HG02970 (cell line): ENCODE data around the gene SLX9.

Experiments used
- ATAC-seq: cut with Tn5 transposase; IDR thresholded peaks from one replicate; pipeline ENCODE4 v1.9.1; 2021; ENCODE audit warnings: mild to moderate bottlenecking, moderate library complexity, moderate number of reproducible peaks; ENCODE audit not compliant: unreplicated experiment, low FRiP score

The SLX9 gene

GRCh38 chr21:44913425-44914175, 26.2 kb upstream of the SLX9 start:
- ATAC-seq: no peak

GRCh38 chr21:44914176-44914874, 25.5 kb upstream of the SLX9 start:
- ATAC-seq: no peak

- ATAC-seq: no peak
These were observed 22.9 kb upstream of the SLX9 start for GRCh38 chr21:44916965-44917364.

- no peak for ATAC-seq
These were observed 22.3 kb upstream of the SLX9 start for GRCh38 chr21:44917446-44918106.

GRCh38 chr21:44918107-44918470, 21.7 kb upstream of the SLX9 start:
- ATAC-seq: no peak

- ATAC-seq: no peak
These were observed 21.2 kb upstream of the SLX9 start for GRCh38 chr21:44918581-44919033.

- ATAC-seq: no peak
These were observed 20.5 kb upstream of the SLX9 start for GRCh38 chr21:44919111-44919912.

GRCh38 chr21:44919913-44920693, 19.7 kb upstream of the SLX9 start:
- no peak for ATAC-seq

- no peak for ATAC-seq
These were observed 18.9 kb upstream of the SLX9 start, which contains the start of gene ITGB2 for GRCh38 chr21:44920694-44921604. ITGB2 (minus strand) TSS chr21:44920899; CDS start chr21:44910782, 10,117 bp downstream.

- no peak for ATAC-seq
These were observed 17.9 kb upstream of the SLX9 start for GRCh38 chr21:44921928-44922327.

GRCh38 chr21:44923480-44924084, 16.2 kb upstream of the SLX9 start:
- ATAC-seq: no peak

- no peak for ATAC-seq
These were observed 15.0 kb upstream of the SLX9 start for GRCh38 chr21:44924606-44925377.

- ATAC-seq: no peak
These were observed 14.5 kb upstream of the SLX9 start for GRCh38 chr21:44925378-44925755.

GRCh38 chr21:44926331-44927101, 13.3 kb upstream of the SLX9 start:
- no peak for ATAC-seq

- no peak for ATAC-seq
These were observed 12.6 kb upstream of the SLX9 start for GRCh38 chr21:44927259-44927586.

GRCh38 chr21:44927587-44928461, 12.0 kb upstream of the SLX9 start:
- no peak for ATAC-seq
